Measurements from ENCODE around the gene ZNF169. TPM values are rescaled to one million over a fixed set of nuclear protein-coding genes. Genes with fewer than 3 reads are reported as not detected.
"Not testable (repeated sequence)": the region's sequence is repeated elsewhere in the genome, so short reads cannot be mapped to it uniquely, and the experiment has no call there.

ZNF169 gene
- total RNA-seq, 4 donors from 2014 or later: 8.6 to 67.3 (median 26.3) TPM

- H3K4me3 ChIP-seq: no peak overlapping the region
- in situ Hi-C loops (cut with MboI; ENCODE audit: low pct_ligation_motif_present in 1 of 4, low pct_unique_long_range_greater_than_20kb in 1 of 4, low sequenced_read_pairs in 3 of 4) (no loop called here), intact Hi-C loops (cut with DNase I; ENCODE audit: low total_unique reads) (no loop called here)
- DNase-seq: no peak
- TF ChIP-seq POLR2AphosphoS5 (IDR thresholded peaks at IDR 0.05) (no peak), POLR2A (IDR thresholded peaks at IDR 0.05) (no peak), CTCF (IDR thresholded peaks at IDR 0.05) (no peak), EP300 (IDR thresholded peaks at IDR 0.05; ENCODE audit: low read depth) (no peak)
- no peak overlapping the region for H3K27ac ChIP-seq
- H3K9me3 ChIP-seq: peaks cover 3 to 6% of the 10 kb centered on the region in 2 donors
- H3K36me3 ChIP-seq: no peaks in the 10 kb centered on the region
- no peaks in the 10 kb centered on the region for H3K4me1 ChIP-seq
- peaks cover 22% of the 10 kb centered on the region for H3K27me3 ChIP-seq
These were observed 30.5 kb upstream of the ZNF169 start for GRCh38 chr9:94228616-94229015.

- TF ChIP-seq POLR2AphosphoS5 (IDR thresholded peaks at IDR 0.05) (no peak), CTCF (IDR thresholded peaks at IDR 0.05) (no peak), POLR2A (IDR thresholded peaks at IDR 0.05) (no peak), EP300 (IDR thresholded peaks at IDR 0.05; ENCODE audit: low read depth) (no peak)
- 85 to 88% methylated on average over 2 to 3 of the region's 3 CpGs for WGBS, 2 donors (ENCODE audit: low coverage in 1 of 2)
- Histone ChIP-seq H3K27me3 (peaks cover 22% of the 10 kb centered on the region), H3K4me1 (peaks cover 0 to 4% (median 0%) of the 10 kb centered on the region in 4 donors), H3K4me3 (no peak overlapping the region), H3K36me3 (no peaks in the 10 kb centered on the region), H3K27ac (no peak overlapping the region), H3K9me3 (peaks cover 0 to 6% of the 10 kb centered on the region in 2 donors)
- in situ Hi-C loops (cut with MboI; ENCODE audit: low pct_ligation_motif_present in 1 of 4, low pct_unique_long_range_greater_than_20kb in 1 of 4, low sequenced_read_pairs in 3 of 4): no loop called here
- no peak for DNase-seq
- intact Hi-C loops (cut with DNase I; ENCODE audit: low total_unique reads): no loop called here
These were observed 26.7 kb upstream of the ZNF169 start for GRCh38 chr9:94232428-94232827.

GRCh38 chr9:94241098-94241497 lies 18.0 kb upstream of the ZNF169 start:
- H3K36me3 ChIP-seq; H3K4me1 ChIP-seq; DNase-seq; in situ Hi-C loops (cut with MboI; ENCODE audit: low pct_ligation_motif_present in 1 of 4, low pct_unique_long_range_greater_than_20kb in 1 of 4, low sequenced_read_pairs in 3 of 4); intact Hi-C loops (cut with DNase I; ENCODE audit: low total_unique reads); H3K4me3 ChIP-seq; H3K27ac ChIP-seq; H3K27me3 ChIP-seq; H3K9me3 ChIP-seq: not testable (repeated sequence)
- WGBS, 2 donors (ENCODE audit: low coverage in 1 of 2): 95 to 100% methylated on average over 2 to 4 of the region's 4 CpGs

- Histone ChIP-seq H3K4me1 (no peaks in the 10 kb centered on the region), H3K4me3 (no peak overlapping the region), H3K27me3 (peaks cover 2% of the 10 kb centered on the region), H3K9me3 (no peaks in the 10 kb centered on the region), H3K27ac (no peak overlapping the region), H3K36me3 (no peaks in the 10 kb centered on the region)
- in situ Hi-C loops (cut with MboI; ENCODE audit: low pct_ligation_motif_present in 1 of 4, low pct_unique_long_range_greater_than_20kb in 1 of 4, low sequenced_read_pairs in 3 of 4) (no loop called here), intact Hi-C loops (cut with DNase I; ENCODE audit: low total_unique reads) (no loop called here)
- TF ChIP-seq POLR2AphosphoS5 (IDR thresholded peaks at IDR 0.05) (no peak), POLR2A (IDR thresholded peaks at IDR 0.05) (no peak), CTCF (IDR thresholded peaks at IDR 0.05) (no peak), EP300 (IDR thresholded peaks at IDR 0.05; ENCODE audit: low read depth) (no peak)
- DNase-seq: no peak
- WGBS, 2 donors (ENCODE audit: low coverage in 1 of 2): 75 to 83% methylated on average over 2 of the region's 2 CpGs
These were observed 13.4 kb upstream of the ZNF169 start for GRCh38 chr9:94245651-94246050.

- Histone ChIP-seq H3K9me3 (no peaks in the 10 kb centered on the region), H3K36me3 (no peaks in the 10 kb centered on the region), H3K27me3 (no peaks in the 10 kb centered on the region), H3K4me1 (no peaks in the 10 kb centered on the region), H3K4me3 (no peak overlapping the region), H3K27ac (no peak overlapping the region)
- TF ChIP-seq CTCF (IDR thresholded peaks at IDR 0.05) (no peak), POLR2A (IDR thresholded peaks at IDR 0.05) (no peak), EP300 (IDR thresholded peaks at IDR 0.05; ENCODE audit: low read depth) (no peak), POLR2AphosphoS5 (IDR thresholded peaks at IDR 0.05) (no peak)
- intact Hi-C loops (cut with DNase I; ENCODE audit: low total_unique reads) (no loop called here), in situ Hi-C loops (cut with MboI; ENCODE audit: low pct_ligation_motif_present in 1 of 4, low pct_unique_long_range_greater_than_20kb in 1 of 4, low sequenced_read_pairs in 3 of 4) (no loop called here)
- WGBS, 2 donors (ENCODE audit: low coverage in 1 of 2): 59 to 74% methylated on average over 3 to 4 of the region's 4 CpGs
- DNase-seq: no peak
These were observed 8.6 kb upstream of the ZNF169 start for GRCh38 chr9:94250456-94250855.
